ENCODE data around the gene WDR1. TPM values are rescaled to one million over a fixed set of nuclear protein-coding genes. Genes with fewer than 3 reads are reported as not detected.

WDR1 gene
- total RNA-seq, 1 donor = 314 TPM

- peak overlapping the region; percentile 1 for H3K4me3 ChIP-seq (ENCODE audit: insufficient read depth, low read length)
- peak overlapping the region; percentile 82 for H3K27ac ChIP-seq (ENCODE audit: low read depth, low read length)
- H3K79me2 ChIP-seq (ENCODE audit: insufficient read depth, low read length) = peaks cover 96% of the 10 kb centered on the region
- H3K9me3 ChIP-seq (ENCODE audit: low read depth, low read length) = no peaks in the 10 kb centered on the region
- no peaks in the 10 kb centered on the region for H3K27me3 ChIP-seq (ENCODE audit: insufficient read depth, low read length)
- peak overlapping the region; percentile 74 for H3K4me2 ChIP-seq (ENCODE audit: insufficient read depth, low read length)
- peaks cover 72% of the 10 kb centered on the region for H3K36me3 ChIP-seq (ENCODE audit: insufficient read depth, low read length)
- peak; percentile 94 for DNase-seq (ENCODE audit: insufficient read length, low spot score, missing footprints)
- TF ChIP-seq, protein P1, sequence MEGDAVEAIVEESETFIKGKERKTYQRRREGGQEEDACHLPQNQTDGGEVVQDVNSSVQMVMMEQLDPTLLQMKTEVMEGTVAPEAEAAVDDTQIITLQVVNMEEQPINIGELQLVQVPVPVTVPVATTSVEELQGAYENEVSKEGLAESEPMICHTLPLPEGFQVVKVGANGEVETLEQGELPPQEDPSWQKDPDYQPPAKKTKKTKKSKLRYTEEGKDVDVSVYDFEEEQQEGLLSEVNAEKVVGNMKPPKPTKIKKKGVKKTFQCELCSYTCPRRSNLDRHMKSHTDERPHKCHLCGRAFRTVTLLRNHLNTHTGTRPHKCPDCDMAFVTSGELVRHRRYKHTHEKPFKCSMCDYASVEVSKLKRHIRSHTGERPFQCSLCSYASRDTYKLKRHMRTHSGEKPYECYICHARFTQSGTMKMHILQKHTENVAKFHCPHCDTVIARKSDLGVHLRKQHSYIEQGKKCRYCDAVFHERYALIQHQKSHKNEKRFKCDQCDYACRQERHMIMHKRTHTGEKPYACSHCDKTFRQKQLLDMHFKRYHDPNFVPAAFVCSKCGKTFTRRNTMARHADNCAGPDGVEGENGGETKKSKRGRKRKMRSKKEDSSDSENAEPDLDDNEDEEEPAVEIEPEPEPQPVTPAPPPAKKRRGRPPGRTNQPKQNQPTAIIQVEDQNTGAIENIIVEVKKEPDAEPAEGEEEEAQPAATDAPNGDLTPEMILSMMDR (IDR thresholded peaks at IDR 0.05; ENCODE audit: extremely low read depth, low read depth, low read length) = no peak
- no peak overlapping the region for H2AFZ ChIP-seq (ENCODE audit: low read length)
- H4K20me1 ChIP-seq (ENCODE audit: insufficient read depth, low read length) = peaks cover 79% of the 10 kb centered on the region
- H3K4me1 ChIP-seq (ENCODE audit: insufficient read depth, low read length) = peaks cover 76% of the 10 kb centered on the region
Observed at GRCh38 chr4:10107111-10108091, 9.2 kb downstream of the WDR1 start.

- peak overlapping the region; percentile 82 for H3K27ac ChIP-seq (ENCODE audit: low read depth, low read length)
- peaks cover 70% of the 10 kb centered on the region for H3K36me3 ChIP-seq (ENCODE audit: insufficient read depth, low read length)
- peaks cover 96% of the 10 kb centered on the region for H3K79me2 ChIP-seq (ENCODE audit: insufficient read depth, low read length)
- peak overlapping the region; percentile 74 for H3K4me2 ChIP-seq (ENCODE audit: insufficient read depth, low read length)
- no peaks in the 10 kb centered on the region for H3K27me3 ChIP-seq (ENCODE audit: insufficient read depth, low read length)
- H4K20me1 ChIP-seq (ENCODE audit: insufficient read depth, low read length) = peaks cover 79% of the 10 kb centered on the region
- DNase-seq (ENCODE audit: insufficient read length, low spot score, missing footprints) = peak; percentile 100
- TF ChIP-seq, protein P1 (IDR thresholded peaks at IDR 0.05; ENCODE audit: extremely low read depth, low read depth, low read length) = no peak
- no peak overlapping the region for H2AFZ ChIP-seq (ENCODE audit: low read length)
- peak overlapping the region; percentile 55 for H3K4me3 ChIP-seq (ENCODE audit: insufficient read depth, low read length)
- no peaks in the 10 kb centered on the region for H3K9me3 ChIP-seq (ENCODE audit: low read depth, low read length)
- peaks cover 79% of the 10 kb centered on the region for H3K4me1 ChIP-seq (ENCODE audit: insufficient read depth, low read length)
Observed at GRCh38 chr4:10106421-10107039, 10.1 kb downstream of the WDR1 start.

DNA sequence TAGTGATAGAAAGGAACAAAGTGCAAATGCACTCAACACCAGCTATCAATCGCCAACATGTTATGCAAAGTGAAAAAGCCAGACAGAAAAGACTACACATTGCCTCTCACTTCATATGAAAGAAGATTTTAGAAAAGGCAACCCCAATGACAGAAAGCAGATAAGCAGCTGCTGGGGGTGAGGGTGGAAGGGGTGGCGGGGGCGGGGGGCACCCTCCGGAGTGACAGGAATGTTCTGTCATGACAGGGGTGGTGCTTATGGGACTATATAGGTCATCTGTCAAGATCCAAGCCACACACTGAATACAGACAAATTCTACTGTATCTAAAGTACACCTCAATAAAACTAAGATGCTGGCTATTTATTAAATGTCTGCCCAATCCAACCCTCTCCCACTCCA lies 10.7 kb downstream of the WDR1 start:
- Histone ChIP-seq H3K79me2 (ENCODE audit: insufficient read depth, low read length) (peaks cover 96% of the 10 kb centered on the region), H3K4me2 (ENCODE audit: insufficient read depth, low read length) (peak overlapping the region; percentile 74), H3K27me3 (ENCODE audit: insufficient read depth, low read length) (no peaks in the 10 kb centered on the region), H3K36me3 (ENCODE audit: insufficient read depth, low read length) (peaks cover 70% of the 10 kb centered on the region), H3K9me3 (ENCODE audit: low read depth, low read length) (no peaks in the 10 kb centered on the region), H3K4me1 (ENCODE audit: insufficient read depth, low read length) (peaks cover 85% of the 10 kb centered on the region), H3K4me3 (ENCODE audit: insufficient read depth, low read length) (peak overlapping the region; percentile 55), H3K27ac (ENCODE audit: low read depth, low read length) (peak overlapping the region; percentile 82), H4K20me1 (ENCODE audit: insufficient read depth, low read length) (peaks cover 79% of the 10 kb centered on the region), H2AFZ (ENCODE audit: low read length) (no peak overlapping the region)
- TF ChIP-seq, protein P1 (IDR thresholded peaks at IDR 0.05; ENCODE audit: extremely low read depth, low read depth, low read length) = no peak
- peak; percentile 46 for DNase-seq (ENCODE audit: insufficient read length, low spot score, missing footprints)

- Histone ChIP-seq H3K4me3 (ENCODE audit: insufficient read depth, low read length) (peak overlapping the region; percentile 16), H3K4me1 (ENCODE audit: insufficient read depth, low read length) (peaks cover 80% of the 10 kb centered on the region), H2AFZ (ENCODE audit: low read length) (no peak overlapping the region), H3K79me2 (ENCODE audit: insufficient read depth, low read length) (peaks cover 96% of the 10 kb centered on the region), H3K27me3 (ENCODE audit: insufficient read depth, low read length) (no peaks in the 10 kb centered on the region), H3K27ac (ENCODE audit: low read depth, low read length) (peak overlapping the region; percentile 60), H3K9me3 (ENCODE audit: low read depth, low read length) (no peaks in the 10 kb centered on the region), H3K4me2 (ENCODE audit: insufficient read depth, low read length) (peak overlapping the region; percentile 39), H3K36me3 (ENCODE audit: insufficient read depth, low read length) (peaks cover 70% of the 10 kb centered on the region), H4K20me1 (ENCODE audit: insufficient read depth, low read length) (peaks cover 79% of the 10 kb centered on the region)
- DNase-seq (ENCODE audit: insufficient read length, low spot score, missing footprints) = peak; percentile 80
- TF ChIP-seq, protein P1 (IDR thresholded peaks at IDR 0.05; ENCODE audit: extremely low read depth, low read depth, low read length) = no peak
Observed at GRCh38 chr4:10105421-10105820, 11.2 kb downstream of the WDR1 start.
